Measurements from ENCODE around the gene PLTP. TPM values are rescaled to one million over a fixed set of nuclear protein-coding genes. Genes with fewer than 3 reads are reported as not detected.

Gene PLTP
- total RNA-seq, 1 experiment from 2014 or later = 1.4 TPM

DNA sequence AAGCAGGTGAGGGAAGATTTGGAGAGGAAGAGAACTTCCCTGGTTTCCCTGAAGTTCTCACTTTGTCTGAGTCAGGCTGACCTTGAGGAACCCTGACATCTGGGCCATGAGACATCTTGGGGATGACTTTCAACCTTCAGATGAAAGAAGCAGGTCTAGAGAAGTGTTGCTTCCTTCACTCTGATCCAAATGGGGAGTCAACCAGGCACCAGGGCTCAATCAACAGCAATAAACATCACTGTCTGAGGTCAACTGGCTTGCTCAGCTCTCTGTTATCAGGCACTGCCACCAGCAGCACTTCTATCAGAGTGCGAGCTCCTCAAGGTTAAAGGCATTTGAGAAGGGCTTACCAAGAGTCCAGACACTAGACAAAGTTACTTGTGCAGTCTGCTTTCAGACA is 61.0 kb downstream of the PLTP start:
- BruUV-seq (replicated peaks) = no TSS peak
- no peaks in the 10 kb centered on the region for H3K27me3 Mint-ChIP-seq (ENCODE audit: unreplicated experiment)
- no peak overlapping the region for H3K27ac Mint-ChIP-seq (ENCODE audit: unreplicated experiment)
- peaks cover 8% of the 10 kb centered on the region for H3K36me3 Mint-ChIP-seq (ENCODE audit: insufficient read depth, unreplicated experiment)
- H3K9me3 Mint-ChIP-seq (ENCODE audit: low read depth, unreplicated experiment) = no peaks in the 10 kb centered on the region
- intact Hi-C loops (cut with micrococcal nuclease; ENCODE audit: unreplicated experiment) = no loop called here
- CTCF ChIA-PET = no interaction called here
- TF ChIP-seq, protein P1, sequence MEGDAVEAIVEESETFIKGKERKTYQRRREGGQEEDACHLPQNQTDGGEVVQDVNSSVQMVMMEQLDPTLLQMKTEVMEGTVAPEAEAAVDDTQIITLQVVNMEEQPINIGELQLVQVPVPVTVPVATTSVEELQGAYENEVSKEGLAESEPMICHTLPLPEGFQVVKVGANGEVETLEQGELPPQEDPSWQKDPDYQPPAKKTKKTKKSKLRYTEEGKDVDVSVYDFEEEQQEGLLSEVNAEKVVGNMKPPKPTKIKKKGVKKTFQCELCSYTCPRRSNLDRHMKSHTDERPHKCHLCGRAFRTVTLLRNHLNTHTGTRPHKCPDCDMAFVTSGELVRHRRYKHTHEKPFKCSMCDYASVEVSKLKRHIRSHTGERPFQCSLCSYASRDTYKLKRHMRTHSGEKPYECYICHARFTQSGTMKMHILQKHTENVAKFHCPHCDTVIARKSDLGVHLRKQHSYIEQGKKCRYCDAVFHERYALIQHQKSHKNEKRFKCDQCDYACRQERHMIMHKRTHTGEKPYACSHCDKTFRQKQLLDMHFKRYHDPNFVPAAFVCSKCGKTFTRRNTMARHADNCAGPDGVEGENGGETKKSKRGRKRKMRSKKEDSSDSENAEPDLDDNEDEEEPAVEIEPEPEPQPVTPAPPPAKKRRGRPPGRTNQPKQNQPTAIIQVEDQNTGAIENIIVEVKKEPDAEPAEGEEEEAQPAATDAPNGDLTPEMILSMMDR (IDR thresholded peaks at IDR 0.05; ENCODE audit: unreplicated experiment) = no peak
- no peak for DNase-seq
- H3K4me1 Mint-ChIP-seq (ENCODE audit: low read depth, unreplicated experiment) = no peaks in the 10 kb centered on the region
- no peak overlapping the region for H3K4me3 Mint-ChIP-seq (ENCODE audit: low read depth, unreplicated experiment)

DNA sequence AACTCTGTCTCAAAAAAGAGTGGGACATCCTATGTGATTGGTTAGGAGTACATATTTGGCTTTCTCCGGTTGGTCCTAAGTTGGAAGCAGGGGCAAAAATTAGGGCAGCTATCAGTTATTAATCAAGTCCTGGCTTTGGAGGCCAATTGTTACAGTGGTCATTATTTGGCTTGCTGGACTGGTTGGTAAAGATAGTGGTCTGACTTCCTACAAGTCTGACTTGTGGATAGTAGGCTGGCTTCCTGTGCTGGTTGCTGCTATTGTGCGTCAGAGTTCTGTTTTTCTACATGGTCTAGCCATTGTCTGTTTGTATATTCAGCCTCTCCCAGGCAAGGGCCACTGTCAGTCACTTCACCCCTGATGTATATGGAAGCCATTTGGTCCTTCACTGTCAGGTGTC is 61.7 kb downstream of the PLTP start:
- BruUV-seq (replicated peaks) = no TSS peak
- no peak overlapping the region for H3K4me3 Mint-ChIP-seq (ENCODE audit: low read depth, unreplicated experiment)
- H3K27me3 Mint-ChIP-seq (ENCODE audit: unreplicated experiment) = no peaks in the 10 kb centered on the region
- H3K4me1 Mint-ChIP-seq (ENCODE audit: low read depth, unreplicated experiment) = no peaks in the 10 kb centered on the region
- intact Hi-C loops (cut with micrococcal nuclease; ENCODE audit: unreplicated experiment) = no loop called here
- DNase-seq = no peak
- no peaks in the 10 kb centered on the region for H3K9me3 Mint-ChIP-seq (ENCODE audit: low read depth, unreplicated experiment)
- TF ChIP-seq, protein P1 (IDR thresholded peaks at IDR 0.05; ENCODE audit: unreplicated experiment) = no peak
- H3K36me3 Mint-ChIP-seq (ENCODE audit: insufficient read depth, unreplicated experiment) = peaks cover 14% of the 10 kb centered on the region
- H3K27ac Mint-ChIP-seq (ENCODE audit: unreplicated experiment) = no peak overlapping the region
- CTCF ChIA-PET = no interaction called here

DNA sequence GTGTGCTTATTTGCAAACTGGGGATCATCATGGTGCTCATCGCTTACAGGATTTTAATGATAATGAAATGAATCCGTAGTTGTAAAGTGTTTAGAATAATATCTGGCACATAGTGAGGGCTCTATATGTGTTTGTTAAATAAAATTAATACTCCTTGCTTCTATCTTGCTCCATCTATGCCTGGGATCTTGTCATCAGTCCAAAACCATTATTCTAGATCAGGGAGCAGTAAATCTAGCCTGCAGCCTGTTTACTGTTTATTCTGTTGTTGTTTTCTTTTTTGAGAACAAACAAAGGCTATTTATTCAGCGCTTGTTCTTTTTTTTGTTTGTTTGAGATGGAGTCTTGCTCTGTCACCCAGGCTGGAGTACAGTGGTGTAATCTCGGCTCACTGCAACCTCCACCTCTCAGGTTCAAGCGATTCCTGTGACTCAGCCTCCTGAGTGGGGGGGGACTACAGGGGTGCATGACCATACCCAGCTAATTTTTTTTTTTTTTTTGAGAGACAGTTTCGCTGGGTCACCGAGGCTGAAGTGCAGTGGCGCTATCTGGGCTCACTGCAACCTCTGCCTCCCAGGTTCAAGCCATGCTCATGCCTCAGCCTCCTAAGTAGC is 62.9 kb downstream of the PLTP start:
- H3K4me1 Mint-ChIP-seq (ENCODE audit: low read depth, unreplicated experiment) = no peaks in the 10 kb centered on the region
- H3K4me3 Mint-ChIP-seq (ENCODE audit: low read depth, unreplicated experiment) = no peak overlapping the region
- TF ChIP-seq, protein P1 (IDR thresholded peaks at IDR 0.05; ENCODE audit: unreplicated experiment) = no peak
- peaks cover 22% of the 10 kb centered on the region for H3K36me3 Mint-ChIP-seq (ENCODE audit: insufficient read depth, unreplicated experiment)
- BruUV-seq (replicated peaks) = no TSS peak
- no peak for DNase-seq
- H3K27ac Mint-ChIP-seq (ENCODE audit: unreplicated experiment) = no peak overlapping the region
- no peaks in the 10 kb centered on the region for H3K9me3 Mint-ChIP-seq (ENCODE audit: low read depth, unreplicated experiment)
- no peaks in the 10 kb centered on the region for H3K27me3 Mint-ChIP-seq (ENCODE audit: unreplicated experiment)
- CTCF ChIA-PET = no interaction called here
- intact Hi-C loops (cut with micrococcal nuclease; ENCODE audit: unreplicated experiment) = no loop called here

Other genes starting within 250 kb of the PLTP start
- gene WFDC11, start 241.9 kb downstream of the PLTP start, total RNA-seq (2022) = not detected in 2 replicates
- gene WFDC13, start 210.1 kb downstream of the PLTP start, total RNA-seq (2022) = not detected in 2 replicates
- gene WFDC10B, start 207.1 kb downstream of the PLTP start, total RNA-seq (2022) = not detected in 2 replicates
- not detected in 2 replicates for gene SPINT4, start 189.8 kb downstream of the PLTP start, total RNA-seq (2022)
- 0.71 and 1.0 TPM in 2 replicates for gene WFDC3, start 120.3 kb downstream of the PLTP start, total RNA-seq (2022)
- 51.2 and 55.2 TPM in 2 replicates for gene DNTTIP1, start 120.2 kb downstream of the PLTP start, total RNA-seq (2022)
- 189 and 210 TPM in 2 replicates for gene UBE2C, start 99.5 kb downstream of the PLTP start, total RNA-seq (2022)
- gene TNNC2, start 84.8 kb downstream of the PLTP start, total RNA-seq (2022) = not detected in 2 replicates
- 7.6 and 8.7 TPM in 2 replicates for gene SNX21, start 78.4 kb downstream of the PLTP start, total RNA-seq (2022)
- 37.9 and 39.9 TPM in 2 replicates for gene ACOT8, start 54.8 kb downstream of the PLTP start, total RNA-seq (2022)
- 5.2 and 6.1 TPM in 2 replicates for gene ZSWIM3, start 54.5 kb downstream of the PLTP start, total RNA-seq (2022)
- gene ZSWIM1, start 30.9 kb downstream of the PLTP start, total RNA-seq (2022) = 20.2 and 20.5 TPM in 2 replicates
- gene SPATA25, start 24.5 kb downstream of the PLTP start, total RNA-seq (2022) = 3.8 and 5.8 TPM in 2 replicates
- gene NEURL2, start 20.9 kb downstream of the PLTP start, total RNA-seq (2022) = 6.8 and 8.3 TPM in 2 replicates
- 164 and 201 TPM in 2 replicates for gene CTSA, start 20.8 kb downstream of the PLTP start, total RNA-seq (2022)
- gene PCIF1, start 22.5 kb upstream of the PLTP start, total RNA-seq (2022) = 38.1 and 39.8 TPM in 2 replicates
- gene ZNF335, start 60.0 kb upstream of the PLTP start, total RNA-seq (2022) = 26.4 and 31.9 TPM in 2 replicates
- gene MMP9, start 96.8 kb upstream of the PLTP start, total RNA-seq (2022) = not detected in 2 replicates
- gene SLC12A5, start 117.1 kb upstream of the PLTP start, total RNA-seq (2022) = 2.1 and 2.2 TPM in 2 replicates
- 31.7 and 34.4 TPM in 2 replicates for gene NCOA5, start 177.8 kb upstream of the PLTP start, total RNA-seq (2022)
- gene CD40, start 206.2 kb upstream of the PLTP start, total RNA-seq (2022) = 13.3 and 13.6 TPM in 2 replicates